Right lobe of liver (tissue), 4 donors: ENCODE results near the gene TBC1D19.

Experiments
- POLR2A ChIP-seq: fragments of 450-650 bp; IDR thresholded peaks from one replicate; pipeline ENCODE4 v1.6.1; 2017; ENCODE audit warnings: antibody characterized with exemption, mild to moderate bottlenecking
- TF ChIP-seq, protein P1 (sequence below), 4 donors: fragments of 200-600 bp in 3 of 4; fragments of 450-650 bp in 1 of 4; IDR thresholded peaks; one replicate each; pipeline versions ENCODE4 v1.5.1 to v1.8.0; 2016 to 2022; ENCODE audit warnings: antibody characterized with exemption in 4 of 4, mild to moderate bottlenecking in 2 of 4
- donor health status: DM: no; HTN: no; CAD: no.
- donor health status: DM: no; HTN: no; CAD: no.
- donor health status: DM: no; HTN: yes; CAD: no.

DNA sequence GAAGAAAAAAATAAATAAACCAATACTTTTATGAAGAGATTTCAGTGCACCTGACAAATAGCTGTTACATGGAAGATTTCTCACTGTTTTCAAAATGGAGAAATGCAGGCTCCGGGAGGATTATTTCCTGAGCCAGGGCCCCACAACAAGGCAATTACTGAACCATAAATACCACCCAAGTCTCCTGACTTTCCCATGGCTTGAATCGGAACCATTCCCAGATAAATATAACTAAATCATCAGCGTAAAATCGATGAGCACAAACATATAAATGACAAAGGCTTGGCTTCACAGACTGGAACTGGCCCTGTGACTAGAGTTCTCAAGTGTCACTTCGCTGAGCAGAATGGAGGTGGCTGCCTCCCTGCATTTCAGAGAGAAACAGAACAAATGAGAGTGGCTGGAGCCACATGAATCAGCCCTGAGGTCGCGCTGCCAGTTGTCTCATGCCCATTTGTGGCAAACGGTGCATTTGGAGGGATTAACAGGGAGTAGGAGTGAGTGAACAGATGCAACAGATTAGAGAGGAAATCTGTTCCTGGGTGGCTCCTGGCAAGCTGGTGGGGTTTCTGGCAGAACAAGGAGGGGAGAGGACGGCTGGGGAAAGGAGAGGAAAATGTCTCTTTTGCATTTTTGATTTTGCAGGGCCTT lies 219.5 kb downstream of the TBC1D19 start:
- TF ChIP-seq, protein P1, sequence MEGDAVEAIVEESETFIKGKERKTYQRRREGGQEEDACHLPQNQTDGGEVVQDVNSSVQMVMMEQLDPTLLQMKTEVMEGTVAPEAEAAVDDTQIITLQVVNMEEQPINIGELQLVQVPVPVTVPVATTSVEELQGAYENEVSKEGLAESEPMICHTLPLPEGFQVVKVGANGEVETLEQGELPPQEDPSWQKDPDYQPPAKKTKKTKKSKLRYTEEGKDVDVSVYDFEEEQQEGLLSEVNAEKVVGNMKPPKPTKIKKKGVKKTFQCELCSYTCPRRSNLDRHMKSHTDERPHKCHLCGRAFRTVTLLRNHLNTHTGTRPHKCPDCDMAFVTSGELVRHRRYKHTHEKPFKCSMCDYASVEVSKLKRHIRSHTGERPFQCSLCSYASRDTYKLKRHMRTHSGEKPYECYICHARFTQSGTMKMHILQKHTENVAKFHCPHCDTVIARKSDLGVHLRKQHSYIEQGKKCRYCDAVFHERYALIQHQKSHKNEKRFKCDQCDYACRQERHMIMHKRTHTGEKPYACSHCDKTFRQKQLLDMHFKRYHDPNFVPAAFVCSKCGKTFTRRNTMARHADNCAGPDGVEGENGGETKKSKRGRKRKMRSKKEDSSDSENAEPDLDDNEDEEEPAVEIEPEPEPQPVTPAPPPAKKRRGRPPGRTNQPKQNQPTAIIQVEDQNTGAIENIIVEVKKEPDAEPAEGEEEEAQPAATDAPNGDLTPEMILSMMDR (IDR thresholded peaks at IDR 0.05), result no peak
- no peak for TF ChIP-seq POLR2A
